GM12892 (cell line): ENCODE measurements around the gene BTRC.

Experiments used
- DNase-seq: peaks from one replicate; pipeline ENCODE4 v3.0.0; 2011; ENCODE audit not compliant: insufficient read length
- FAIRE-seq: peaks from 2 replicates; lab custom pipeline; 2011; peaks lifted over from hg19 to GRCh38; lab: Jason Lieb, UNC
- POLR2A ChIP-seq: IDR thresholded peaks from 2 replicates; pipeline ENCODE4 v1.6.1; 2011; ENCODE audit warnings: low read depth, low read length, control low read depth
- POLR2AphosphoS5 ChIP-seq: IDR thresholded peaks from 2 replicates; pipeline ENCODE4 v1.6.1; 2011; ENCODE audit warnings: low read depth, low read length, control low read depth
- TAF1 ChIP-seq: IDR thresholded peaks from 2 replicates; pipeline ENCODE4 v1.6.1; 2011; ENCODE audit warnings: low read depth, mild to moderate bottlenecking, control low read depth, low read length, borderline replicate concordance

The BTRC gene

DNA sequence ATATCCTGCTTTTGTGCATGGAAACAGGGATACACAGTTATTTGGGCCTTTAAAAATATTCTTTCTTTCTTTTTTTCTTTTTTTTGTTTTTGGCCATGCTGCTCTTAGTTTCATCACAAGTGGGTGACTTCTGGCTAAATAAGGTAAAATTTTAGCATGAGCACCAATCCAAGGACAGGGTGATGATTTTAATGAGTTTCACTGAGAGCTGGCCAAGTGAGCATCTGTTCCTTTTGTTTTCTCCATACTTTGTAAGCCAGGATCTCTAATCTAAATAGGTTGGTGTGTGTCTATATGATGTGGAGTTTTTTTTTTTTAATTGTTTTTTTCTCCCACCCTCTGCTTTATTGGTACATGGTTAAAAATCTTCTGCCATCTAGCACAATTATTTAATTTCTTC lies 127.3 kb downstream of the BTRC start:
- FAIRE-seq, result no peak
- TF ChIP-seq POLR2A (no peak), POLR2AphosphoS5 (no peak), TAF1 (no peak)
- DNase-seq, result no peak

DNA sequence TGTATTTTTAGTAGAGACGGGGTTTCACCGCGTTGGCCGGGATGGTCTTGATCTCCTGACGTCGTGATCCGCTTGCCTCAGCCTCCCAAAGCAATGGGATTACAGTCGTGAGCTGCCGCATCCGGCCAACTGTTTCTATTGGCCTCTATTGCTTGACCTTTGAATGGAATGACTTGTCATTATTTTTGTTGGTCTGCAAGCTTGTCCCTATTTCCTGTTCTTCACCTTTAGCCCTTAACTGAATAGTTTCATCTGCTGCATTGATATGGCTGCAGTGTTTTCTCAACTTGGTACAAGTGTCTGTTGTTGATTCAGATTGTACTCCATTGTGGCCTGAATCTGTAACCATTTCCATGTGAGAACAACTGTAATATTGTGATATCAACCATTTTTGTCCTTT lies 128.6 kb downstream of the BTRC start:
- FAIRE-seq (no peak), DNase-seq (no peak)
- no peak for TF ChIP-seq POLR2AphosphoS5
- no peak for TF ChIP-seq POLR2A
- no peak for TF ChIP-seq TAF1

DNA sequence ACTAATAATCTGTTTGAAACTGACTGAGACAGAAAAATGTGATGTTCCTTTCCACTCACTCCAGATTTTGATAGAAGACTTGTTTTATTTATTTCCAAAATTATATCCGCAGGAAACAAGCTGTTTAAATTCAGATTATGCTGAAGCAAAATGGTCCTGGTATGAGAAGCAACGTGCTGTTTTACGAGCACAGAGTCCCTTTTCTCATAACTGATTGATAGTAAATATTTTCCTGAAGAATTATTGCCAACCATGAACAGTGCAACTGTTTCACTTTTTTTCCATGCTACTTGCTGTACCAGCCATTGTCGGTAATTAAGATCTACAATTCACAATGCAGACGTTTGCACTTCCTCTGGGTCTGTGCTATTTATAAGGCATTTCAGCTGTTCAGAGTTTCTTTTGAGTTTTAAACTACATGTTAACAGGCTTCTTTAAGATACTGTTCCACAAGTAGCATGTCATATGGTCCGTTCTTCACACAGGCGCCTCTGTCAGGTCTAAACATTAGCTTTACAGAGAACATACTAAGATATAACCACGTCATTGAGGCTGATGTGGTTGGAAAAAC lies 130.3 kb downstream of the BTRC start:
- FAIRE-seq, result no peak

DNA sequence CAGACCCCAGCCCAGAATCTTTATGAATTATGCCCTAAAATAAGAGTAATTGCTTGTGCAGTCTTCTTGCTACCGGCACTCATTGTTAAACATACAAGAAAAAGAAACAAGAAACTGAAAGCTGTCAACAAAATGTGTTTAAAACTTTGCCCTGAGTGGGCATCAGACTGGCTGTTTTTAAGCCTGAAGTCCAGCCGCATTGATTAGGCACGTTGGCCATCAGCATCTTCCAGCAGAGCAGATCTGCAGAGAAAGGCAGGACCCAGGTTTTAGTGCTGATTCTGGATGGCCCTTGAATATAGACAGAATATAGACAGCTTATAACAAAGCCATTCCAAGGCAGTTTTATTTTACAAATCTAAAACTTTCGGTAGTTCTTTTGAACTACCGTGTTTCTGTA lies 131.2 kb downstream of the BTRC start:
- TF ChIP-seq POLR2AphosphoS5, result no peak
- TF ChIP-seq POLR2A, result no peak
- TF ChIP-seq TAF1, result no peak
- DNase-seq (no peak), FAIRE-seq (no peak)

More for the DNA sequence above, 130.3 kb downstream of the BTRC start:
- no peak for TF ChIP-seq TAF1
- no peak for TF ChIP-seq POLR2A
- TF ChIP-seq POLR2AphosphoS5, result no peak
- DNase-seq, result no peak

DNA sequence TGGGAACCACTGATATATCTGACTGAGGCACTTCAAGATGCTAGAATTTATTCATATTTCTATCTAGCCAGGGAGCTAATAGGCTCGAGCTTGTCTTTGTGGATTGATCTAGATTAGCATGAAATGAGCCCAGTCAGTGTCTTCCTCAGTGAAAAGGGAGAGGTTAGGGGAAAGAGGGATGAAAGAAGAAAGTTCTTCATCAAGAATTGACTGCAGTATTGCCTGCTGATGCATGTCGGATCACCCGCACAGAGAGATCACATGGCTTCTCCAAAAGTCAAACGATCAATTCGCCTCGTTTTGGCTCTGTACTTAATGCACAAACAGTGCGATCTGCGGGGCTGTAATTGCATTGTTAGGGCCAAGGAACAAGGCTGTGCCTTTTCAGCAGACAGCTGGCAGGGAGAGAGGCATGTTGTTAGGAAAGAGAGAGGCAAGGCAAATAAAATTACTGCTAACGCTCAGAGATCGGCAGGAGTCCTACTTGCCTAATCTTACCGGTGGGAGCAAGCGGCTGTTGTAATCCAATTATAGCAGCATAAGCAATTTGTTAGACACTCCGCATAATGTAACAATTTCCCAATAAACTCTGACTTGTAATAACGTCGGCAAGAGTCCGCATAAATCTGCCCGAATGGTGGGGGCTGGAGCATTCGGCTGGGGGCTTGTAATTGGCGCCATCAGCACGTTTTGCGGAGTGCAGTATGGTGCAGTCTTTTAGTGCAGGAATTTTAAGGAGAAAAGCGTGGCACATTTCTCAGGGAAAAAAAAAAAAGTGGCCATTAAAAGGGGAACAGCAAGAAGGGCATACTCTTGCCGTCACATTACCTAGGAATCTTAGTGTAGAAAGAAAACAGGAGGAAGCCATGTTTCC lies 132.0 kb downstream of the BTRC start:
- DNase-seq (no peak), FAIRE-seq (no peak)
- TF ChIP-seq POLR2A (no peak), POLR2AphosphoS5 (no peak), TAF1 (no peak)

DNA sequence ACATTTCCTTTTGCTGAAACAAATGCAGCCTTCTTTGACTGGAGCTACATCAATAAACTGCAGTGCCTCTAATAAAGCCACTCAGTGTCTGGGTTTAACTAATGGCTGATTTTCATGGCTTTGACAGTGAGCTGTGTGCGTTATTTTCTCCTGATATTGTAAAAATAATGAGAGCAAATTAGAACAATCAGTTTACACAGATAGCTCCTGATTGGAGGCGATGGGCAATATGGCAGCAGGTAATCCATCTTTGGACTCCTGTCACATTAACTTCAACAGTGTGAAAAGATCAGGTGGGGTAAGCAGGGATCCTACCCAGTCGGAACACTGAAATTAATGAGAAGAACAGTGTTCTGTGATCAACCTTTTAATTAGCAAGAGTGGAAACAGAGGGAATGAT lies 133.4 kb downstream of the BTRC start:
- DNase-seq (no peak), FAIRE-seq (no peak)
- no peak for TF ChIP-seq POLR2AphosphoS5
- TF ChIP-seq TAF1, result no peak
- no peak for TF ChIP-seq POLR2A

DNA sequence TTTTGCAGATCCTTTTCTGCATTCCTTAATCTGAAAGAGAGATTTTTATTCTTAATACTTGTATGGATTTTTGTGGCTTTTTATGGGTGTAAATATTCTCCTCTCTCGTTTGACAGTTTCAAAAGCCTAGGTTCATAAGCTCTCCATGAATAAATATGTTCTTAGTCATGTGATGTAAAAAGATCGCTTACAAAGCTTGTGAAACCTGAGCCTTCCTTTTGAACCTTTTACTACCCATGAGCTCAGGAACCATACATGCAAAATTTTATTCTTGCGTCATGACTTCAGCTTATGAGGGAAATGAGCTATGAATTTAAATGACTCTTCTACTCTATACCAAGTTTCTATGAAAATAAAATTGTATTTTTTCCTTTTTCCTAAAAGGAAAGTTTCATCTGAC lies 135.4 kb downstream of the BTRC start:
- TF ChIP-seq TAF1, result no peak
- no peak for TF ChIP-seq POLR2AphosphoS5
- TF ChIP-seq POLR2A, result no peak
- no peak for FAIRE-seq
- no peak for DNase-seq

DNA sequence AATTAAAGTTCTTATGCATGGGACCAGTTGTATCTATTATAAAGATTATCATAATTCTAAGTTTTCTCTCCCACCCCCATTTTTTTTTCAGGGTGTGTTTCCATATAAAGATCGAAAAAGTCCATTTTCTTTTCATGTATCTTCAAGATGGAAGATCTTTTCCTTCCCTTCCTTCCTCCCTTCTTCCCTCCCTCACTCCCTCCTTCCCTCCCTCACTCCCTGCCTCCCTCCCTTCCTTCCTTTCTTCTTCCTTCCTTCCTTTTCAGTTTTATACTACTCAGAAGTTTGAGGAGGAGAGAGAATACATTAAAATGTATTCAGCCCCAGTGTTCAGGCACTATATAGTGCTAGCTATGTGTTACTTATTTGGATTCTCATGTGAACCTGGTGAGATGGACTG lies 136.1 kb downstream of the BTRC start:
- no peak for FAIRE-seq
- DNase-seq, result no peak
- no peak for TF ChIP-seq TAF1
- TF ChIP-seq POLR2AphosphoS5, result no peak
- TF ChIP-seq POLR2A, result no peak

DNA sequence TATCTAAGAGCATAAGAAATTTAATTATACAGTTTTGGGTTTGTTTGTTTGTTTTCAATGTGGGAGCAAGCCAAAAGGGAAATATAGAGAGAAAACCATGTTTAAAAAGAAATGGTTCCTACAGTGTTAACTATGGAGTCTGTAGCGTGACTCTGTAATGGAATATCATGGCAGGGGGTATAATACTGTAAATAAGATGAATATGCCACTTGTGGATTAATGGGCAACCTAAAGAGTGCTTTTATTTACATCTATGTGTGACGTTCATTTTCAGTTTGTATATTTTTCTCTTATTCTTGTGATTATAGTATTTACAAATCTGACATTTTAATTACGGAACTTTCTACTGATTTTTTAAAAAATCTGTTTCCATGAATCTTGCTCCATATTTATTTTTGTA lies 138.2 kb downstream of the BTRC start:
- TF ChIP-seq TAF1 (no peak), POLR2AphosphoS5 (no peak), POLR2A (no peak)
- DNase-seq (no peak), FAIRE-seq (no peak)

DNA sequence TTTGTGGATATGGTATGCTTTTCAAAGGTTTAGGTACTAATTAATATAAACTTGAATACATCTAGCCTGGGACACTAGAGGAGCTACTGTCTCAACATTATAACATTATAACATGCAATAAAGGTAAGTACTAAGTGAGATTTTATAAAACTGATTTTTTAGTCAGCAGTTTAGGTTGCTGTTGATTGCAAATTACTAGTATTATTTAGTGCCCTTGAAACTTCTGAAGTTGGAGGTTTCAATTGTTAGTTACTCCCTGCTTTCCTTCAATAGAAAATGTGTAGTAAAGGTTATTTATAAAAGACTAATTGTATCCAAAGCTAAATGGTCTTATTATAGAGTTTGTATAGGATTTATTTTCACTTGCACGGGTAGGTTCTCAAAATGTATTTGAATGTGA lies 138.8 kb downstream of the BTRC start:
- no peak for TF ChIP-seq POLR2A
- no peak for TF ChIP-seq TAF1
- no peak for TF ChIP-seq POLR2AphosphoS5
- DNase-seq (no peak), FAIRE-seq (no peak)

DNA sequence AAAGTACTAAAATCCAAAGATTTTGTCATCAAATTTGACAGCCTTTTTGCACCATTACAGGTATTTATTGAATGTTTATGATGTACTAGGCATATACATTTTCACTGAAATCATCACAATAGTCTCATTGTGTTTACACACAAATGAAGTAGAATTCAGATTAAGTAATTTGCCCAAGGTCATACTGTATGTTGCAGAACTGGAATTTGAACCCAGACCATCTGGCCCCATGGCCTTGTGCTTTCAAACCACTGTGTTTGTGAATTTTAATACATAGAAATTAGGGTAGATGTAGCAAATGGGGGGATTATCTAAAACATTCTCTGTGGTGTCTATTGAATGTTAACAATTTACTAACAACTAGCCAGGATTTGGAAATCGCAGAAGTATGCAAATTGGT lies 139.3 kb downstream of the BTRC start:
- FAIRE-seq (no peak), DNase-seq (no peak)
- TF ChIP-seq POLR2AphosphoS5 (no peak), POLR2A (no peak), TAF1 (no peak)
